ENCODE results near the gene HES6. TPM values are rescaled to one million over a fixed set of nuclear protein-coding genes. Genes with fewer than 3 reads are reported as not detected.

Gene HES6
- total and polyA plus RNA-seq, 7 donors = 4.1 to 54.5 (median 13.1) TPM

- H3K36me3 ChIP-seq (ENCODE audit: insufficient read depth in 1 of 2, low read depth in 1 of 2) = peaks cover 3 to 86% of the 10 kb centered on the region in 2 donors
- no peak overlapping the region for H3K4me3 ChIP-seq
- peaks cover 15% of the 10 kb centered on the region for H3K4me1 ChIP-seq
- H3K9me3 ChIP-seq = no peaks in the 10 kb centered on the region
- 93 to 95% (median 94%) methylated on average over 11 of the region's 11 CpGs for WGBS, 3 donors
- ATAC-seq (no peak), DNase-seq (no peak)
- H3K27ac ChIP-seq = no peak overlapping the region
- no peaks in the 10 kb centered on the region for H3K27me3 ChIP-seq (ENCODE audit: insufficient read depth in 3 of 3, low read length in 2 of 3)
- intact Hi-C loops (cut with DNase I) = loop anchor here in 1 of 2 donors (2.0 kb wide), 1 partner anchor 409 kb away; no protein-coding TSS in a partner anchor
- no peak for TF ChIP-seq CTCF (IDR thresholded peaks at IDR 0.05)
Observed at GRCh38 chr2:238265605-238266004, 25.8 kb upstream of the HES6 start.

GRCh38 chr2:238264072-238264460, 24.2 kb upstream of the HES6 start:
- Histone ChIP-seq H3K4me3 (no peak overlapping the region), H3K36me3 (ENCODE audit: insufficient read depth in 1 of 2, low read depth in 1 of 2) (peaks cover 3 to 88% of the 10 kb centered on the region in 2 donors), H3K9me3 (no peaks in the 10 kb centered on the region), H3K27me3 (ENCODE audit: insufficient read depth in 3 of 3, low read length in 2 of 3) (no peaks in the 10 kb centered on the region), H3K27ac (peak overlapping the region; percentile 41), H3K4me1 (peaks cover 19% of the 10 kb centered on the region)
- intact Hi-C loops (cut with DNase I) = loop anchor here (2.0 to 5.0 kb wide), 4 partner anchors 62 to 407 kb away; partner anchors contain the start of gene ILKAP (in 2 of the 2)
- WGBS, 3 donors = 82 to 86% (median 84%) methylated on average over 4 of the region's 4 CpGs
- DNase-seq = peak; percentile 7 to 46
- TF ChIP-seq CTCF (IDR thresholded peaks at IDR 0.05) = no peak
- peak in 2 of 4 donors; percentile 15 to 17 for ATAC-seq

GRCh38 chr2:238263204-238264071, 23.6 kb upstream of the HES6 start:
- WGBS, 3 donors = 15 to 21% (median 18%) methylated on average over 13 of the region's 13 CpGs
- peak overlapping the region; percentile 48 for H3K27ac ChIP-seq
- intact Hi-C loops (cut with DNase I) = loop anchor here (2.0 to 5.0 kb wide), 4 partner anchors 61 to 407 kb away; partner anchors contain the start of gene ILKAP (in 2 of the 2)
- DNase-seq (peak; percentile 91 to 95), ATAC-seq (peak; percentile 82 to 95 (median 90))
- TF ChIP-seq CTCF (IDR thresholded peaks at IDR 0.05) = peak; percentile 86
- peaks cover 19% of the 10 kb centered on the region for H3K4me1 ChIP-seq
- no peaks in the 10 kb centered on the region for H3K9me3 ChIP-seq
- H3K36me3 ChIP-seq (ENCODE audit: insufficient read depth in 1 of 2, low read depth in 1 of 2) = peaks cover 0 to 88% of the 10 kb centered on the region in 2 donors
- H3K4me3 ChIP-seq = no peak overlapping the region
- no peaks in the 10 kb centered on the region for H3K27me3 ChIP-seq (ENCODE audit: insufficient read depth in 3 of 3, low read length in 2 of 3)

GRCh38 chr2:238262496-238263122, 22.8 kb upstream of the HES6 start:
- no peak for TF ChIP-seq CTCF (IDR thresholded peaks at IDR 0.05)
- ATAC-seq (no peak), DNase-seq (peak; percentile 9 to 42)
- Histone ChIP-seq H3K27ac (peak overlapping the region; percentile 41), H3K4me3 (no peak overlapping the region), H3K36me3 (ENCODE audit: insufficient read depth in 1 of 2, low read depth in 1 of 2) (peaks cover 6 to 88% of the 10 kb centered on the region in 2 donors), H3K4me1 (peaks cover 19% of the 10 kb centered on the region), H3K27me3 (ENCODE audit: insufficient read depth in 3 of 3, low read length in 2 of 3) (no peaks in the 10 kb centered on the region), H3K9me3 (no peaks in the 10 kb centered on the region)
- WGBS, 3 donors = 74 to 83% (median 76%) methylated on average over 12 of the region's 12 CpGs
- intact Hi-C loops (cut with DNase I) = loop anchor here (5.0 kb wide), 3 partner anchors 60 to 100 kb away; partner anchors contain the start of gene ILKAP (in 2 of the 2)
